Karpas-422 (cell line): ENCODE measurements around the gene LTO1. TPM values are rescaled to one million over a fixed set of nuclear protein-coding genes. Genes with fewer than 3 reads are reported as not detected.

Source experiments
- DNase-seq: peaks from one replicate; pipeline ENCODE4 v3.0.0-alpha.2; 2015
- H2AFZ ChIP-seq: fragments of 200-600 bp; sonication (generic); 2 replicates; pipeline ENCODE4 v1.6.1; 2014; ENCODE audit warnings: antibody characterized with exemption, low read length, mixed read lengths
- H3K27ac ChIP-seq: fragments of 200-600 bp; sonication (generic); 2 replicates; pipeline ENCODE4 v1.5.1; 2014; ENCODE audit warnings: mild to moderate bottlenecking, low read length, moderate library complexity
- H3K27me3 ChIP-seq: fragments of 200-600 bp; sonication (generic); 2 replicates; pipeline ENCODE4 v1.6.1; 2014; ENCODE audit warnings: low read length, mixed read lengths
- H3K36me3 ChIP-seq: fragments of 200-600 bp; sonication (generic); 2 replicates; pipeline ENCODE4 v1.6.1; 2014; ENCODE audit warnings: low read length, mixed read lengths; ENCODE audit not compliant: insufficient read depth
- H3K4me1 ChIP-seq: fragments of 200-600 bp; sonication (generic); 2 replicates; pipeline ENCODE4 v1.6.1; 2014; ENCODE audit warnings: mild to moderate bottlenecking, low read length, mixed read lengths
- H3K4me2 ChIP-seq: fragments of 200-600 bp; sonication (generic); 2 replicates; pipeline ENCODE4 v1.6.1; 2014; ENCODE audit warnings: low read length, low read depth, mild to moderate bottlenecking; ENCODE audit not compliant: poor library complexity, severe bottlenecking
- H3K4me3 ChIP-seq: fragments of 200-600 bp; sonication (generic); 2 replicates; pipeline ENCODE4 v1.5.1; 2014; ENCODE audit warnings: mild to moderate bottlenecking, antibody characterized with exemption, low read length, mixed read lengths
- H3K79me2 ChIP-seq: fragments of 200-600 bp; sonication (generic); 2 replicates; pipeline ENCODE4 v1.6.1; 2014; ENCODE audit warnings: mild to moderate bottlenecking, low read length, mixed read lengths
- H3K9ac ChIP-seq: fragments of 200-600 bp; sonication (generic); 2 replicates; pipeline ENCODE4 v1.6.0; 2014; ENCODE audit warnings: low read length
- H3K9me2 ChIP-seq: fragments of 200-600 bp; sonication (generic), shearing (Covaris generic); replicated peaks from 2 replicates; pipeline ENCODE4 v1.6.0; 2014; ENCODE audit warnings: mild to moderate bottlenecking, low read length, moderate library complexity; ENCODE audit not compliant: insufficient read depth
- H3K9me3 ChIP-seq: fragments of 300-700, 200-600 bp; sonication (generic); 2 replicates; pipeline ENCODE4 v1.6.1; 2014; ENCODE audit warnings: low read length, mixed read lengths
- H4K20me1 ChIP-seq: fragments of 200-600 bp; sonication (generic); 2 replicates; pipeline ENCODE4 v1.6.1; 2014; ENCODE audit warnings: mild to moderate bottlenecking, antibody characterized with exemption, low read length, low read depth; ENCODE audit not compliant: insufficient read depth
- total RNA-seq: library from RNA; depleted of rRNA; stranded (reverse); fragments of >200 nt; shearing (Covaris generic); gene quantifications from 2 replicates; pipeline ENCODE4 v1.2.3, GENCODE V29; 2014; ENCODE audit warnings: low replicate concordance

LTO1 gene
- total RNA-seq, 1 experiment from 2014 or later: 26.2 TPM

DNA sequence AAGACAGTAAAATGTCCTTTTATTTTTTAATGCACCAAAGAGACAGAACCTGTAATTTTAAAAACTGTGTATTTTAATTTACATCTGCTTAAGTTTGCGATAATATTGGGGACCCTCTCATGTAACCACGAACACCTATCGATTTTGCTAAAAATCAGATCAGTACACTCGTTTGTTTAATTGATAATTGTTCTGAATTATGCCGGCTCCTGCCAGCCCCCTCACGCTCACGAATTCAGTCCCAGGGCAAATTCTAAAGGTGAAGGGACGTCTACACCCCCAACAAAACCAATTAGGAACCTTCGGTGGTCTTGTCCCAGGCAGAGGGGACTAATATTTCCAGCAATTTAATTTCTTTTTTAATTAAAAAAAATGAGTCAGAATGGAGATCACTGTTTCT, 35.3 kb downstream of the LTO1 start:
- no peak overlapping the region for H3K27ac ChIP-seq
- H4K20me1 ChIP-seq: no peaks in the 10 kb centered on the region
- H2AFZ ChIP-seq: no peak overlapping the region
- H3K9ac ChIP-seq: no peak overlapping the region
- no peaks in the 10 kb centered on the region for H3K36me3 ChIP-seq
- no peaks in the 10 kb centered on the region for H3K79me2 ChIP-seq
- no peaks in the 10 kb centered on the region for H3K9me3 ChIP-seq
- H3K27me3 ChIP-seq: no peaks in the 10 kb centered on the region
- H3K4me2 ChIP-seq: no peak overlapping the region
- H3K4me1 ChIP-seq: peaks cover 18% of the 10 kb centered on the region
- no peak overlapping the region for H3K4me3 ChIP-seq
- no peaks in the 10 kb centered on the region for H3K9me2 ChIP-seq
- no peak for DNase-seq

DNA sequence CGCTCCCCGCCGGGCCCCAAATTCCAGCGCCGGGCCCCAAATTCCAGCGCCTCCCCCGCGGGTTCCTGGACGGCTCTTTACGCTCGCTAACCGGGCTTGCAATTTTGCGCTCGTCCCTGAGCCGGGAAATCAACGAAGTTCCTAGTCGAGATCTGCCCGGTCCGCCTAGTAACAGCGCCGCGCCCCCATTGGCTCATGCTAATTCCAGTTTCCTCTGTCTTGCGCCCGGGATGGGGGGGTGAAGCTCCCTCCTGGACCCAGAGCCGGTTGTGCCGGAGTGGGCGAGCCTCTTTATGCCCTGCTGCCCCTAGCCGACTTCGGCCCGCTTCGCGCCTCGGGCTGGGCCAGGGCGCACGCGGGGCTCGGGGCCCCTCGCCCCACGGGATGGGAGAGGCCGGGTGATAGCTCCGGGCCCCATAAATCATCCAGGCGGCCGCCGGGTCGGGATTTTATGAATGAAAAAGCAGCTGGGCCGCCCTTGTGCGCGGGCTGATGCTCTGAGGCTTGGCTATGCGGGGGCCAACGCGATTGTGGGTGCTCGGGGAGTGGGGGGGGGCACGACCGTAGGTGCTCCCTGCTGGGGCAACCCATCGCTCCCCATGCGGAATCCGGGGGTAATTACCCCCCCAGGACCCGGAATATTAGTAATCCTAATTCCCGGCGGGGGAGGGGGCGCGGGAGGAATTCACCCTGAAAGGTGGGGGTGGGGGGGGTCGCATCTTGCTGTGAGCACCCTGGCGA, 36.0 kb downstream of the LTO1 start:
- Histone ChIP-seq H3K79me2 (no peaks in the 10 kb centered on the region), H3K27ac (no peak overlapping the region), H4K20me1 (no peaks in the 10 kb centered on the region), H3K9me3 (no peaks in the 10 kb centered on the region), H3K9ac (no peak overlapping the region), H3K9me2 (no peaks in the 10 kb centered on the region), H3K27me3 (no peaks in the 10 kb centered on the region), H3K4me1 (peaks cover 18% of the 10 kb centered on the region), H3K4me3 (no peak overlapping the region), H2AFZ (no peak overlapping the region), H3K36me3 (no peaks in the 10 kb centered on the region), H3K4me2 (no peak overlapping the region)
- DNase-seq: peak; percentile 52

DNA sequence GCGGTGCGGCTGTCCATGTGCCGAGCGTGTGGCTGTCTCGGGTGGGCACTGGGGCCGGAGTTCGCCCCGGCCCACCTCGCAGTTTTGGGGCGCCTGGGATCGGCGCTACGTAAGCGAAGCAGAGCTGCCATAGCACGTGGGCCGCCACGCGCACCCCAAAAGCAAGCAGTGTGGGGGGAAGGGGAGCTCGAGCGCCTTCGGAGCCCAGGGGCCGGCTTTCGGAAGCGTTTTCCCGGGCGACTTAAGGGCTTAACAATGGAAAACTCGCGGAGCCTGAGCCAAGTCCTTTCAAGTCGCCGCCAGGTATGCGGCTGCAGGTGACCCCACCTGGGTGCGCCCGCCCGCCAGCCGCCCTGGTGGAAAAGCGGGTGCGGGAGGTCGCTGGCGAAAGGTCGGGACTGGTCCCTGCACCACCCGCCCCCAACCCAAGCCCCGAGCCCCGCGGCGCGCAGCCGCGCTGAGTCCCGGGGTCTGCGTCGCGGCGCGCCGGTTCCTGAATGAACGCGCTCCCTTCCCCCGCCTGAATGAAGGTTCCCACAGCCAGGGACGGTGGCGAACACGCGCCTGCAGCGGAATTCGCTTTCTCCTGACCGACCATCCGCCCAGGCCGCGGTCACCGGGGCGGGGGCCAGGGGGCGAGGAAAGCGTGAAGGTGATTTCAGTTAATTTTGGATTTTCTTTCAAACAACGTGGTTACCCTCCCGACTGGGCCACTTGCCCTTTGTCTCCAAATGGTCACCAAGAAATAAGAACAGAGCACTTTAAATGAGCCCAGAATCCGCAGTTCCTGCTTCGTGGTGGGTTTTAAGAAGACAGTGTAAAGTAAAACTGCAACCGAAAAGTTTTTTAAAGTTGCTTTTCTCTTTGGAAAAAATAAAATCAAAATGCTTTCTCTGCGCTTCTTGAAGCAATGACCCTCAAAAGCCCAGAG, 36.9 kb downstream of the LTO1 start:
- Histone ChIP-seq H3K9me2 (no peaks in the 10 kb centered on the region), H3K4me3 (no peak overlapping the region), H2AFZ (no peak overlapping the region), H3K9me3 (no peaks in the 10 kb centered on the region), H3K4me2 (no peak overlapping the region), H3K4me1 (peaks cover 18% of the 10 kb centered on the region), H3K27me3 (no peaks in the 10 kb centered on the region), H3K27ac (no peak overlapping the region), H4K20me1 (no peaks in the 10 kb centered on the region), H3K9ac (no peak overlapping the region), H3K36me3 (no peaks in the 10 kb centered on the region), H3K79me2 (no peaks in the 10 kb centered on the region)
- DNase-seq: no peak

DNA sequence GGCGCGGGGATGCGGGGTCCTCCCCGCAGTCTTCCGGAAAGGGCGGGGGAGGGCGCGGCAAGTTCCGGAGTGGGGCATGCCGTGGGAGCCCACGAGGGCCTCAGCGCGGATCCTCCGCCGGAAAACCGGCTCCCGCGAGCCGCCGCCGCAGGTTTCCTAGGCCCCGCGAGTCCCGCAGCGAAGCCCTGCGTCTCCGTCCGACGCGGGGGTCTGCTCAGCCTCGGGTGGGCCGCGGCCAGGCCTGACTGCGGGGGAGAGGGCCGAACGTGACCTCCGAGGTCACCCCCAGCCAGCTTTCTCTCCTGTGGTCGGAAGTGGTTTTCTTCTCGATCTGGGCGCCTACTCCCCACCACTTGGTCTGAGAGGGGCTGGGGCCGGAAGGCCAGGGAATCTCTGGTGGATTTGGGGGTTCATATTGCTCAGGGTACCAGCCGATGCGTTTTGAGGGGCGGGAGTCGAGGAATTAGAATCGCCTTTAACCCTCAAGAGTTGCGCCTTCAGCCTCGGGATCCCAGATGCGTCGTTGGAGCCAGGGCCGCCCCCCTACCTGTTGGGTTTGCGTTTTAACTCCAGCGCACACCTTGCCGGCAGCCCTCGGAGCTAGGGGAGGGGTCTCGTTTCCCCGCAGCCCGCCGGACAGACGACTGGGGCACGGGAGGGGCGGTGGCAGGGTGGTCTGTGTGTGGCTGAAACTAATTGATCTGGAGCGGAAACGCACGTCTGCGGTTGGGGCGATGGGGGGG, 37.8 kb downstream of the LTO1 start:
- Histone ChIP-seq H2AFZ (no peak overlapping the region), H3K4me1 (peaks cover 13% of the 10 kb centered on the region)

DNA sequence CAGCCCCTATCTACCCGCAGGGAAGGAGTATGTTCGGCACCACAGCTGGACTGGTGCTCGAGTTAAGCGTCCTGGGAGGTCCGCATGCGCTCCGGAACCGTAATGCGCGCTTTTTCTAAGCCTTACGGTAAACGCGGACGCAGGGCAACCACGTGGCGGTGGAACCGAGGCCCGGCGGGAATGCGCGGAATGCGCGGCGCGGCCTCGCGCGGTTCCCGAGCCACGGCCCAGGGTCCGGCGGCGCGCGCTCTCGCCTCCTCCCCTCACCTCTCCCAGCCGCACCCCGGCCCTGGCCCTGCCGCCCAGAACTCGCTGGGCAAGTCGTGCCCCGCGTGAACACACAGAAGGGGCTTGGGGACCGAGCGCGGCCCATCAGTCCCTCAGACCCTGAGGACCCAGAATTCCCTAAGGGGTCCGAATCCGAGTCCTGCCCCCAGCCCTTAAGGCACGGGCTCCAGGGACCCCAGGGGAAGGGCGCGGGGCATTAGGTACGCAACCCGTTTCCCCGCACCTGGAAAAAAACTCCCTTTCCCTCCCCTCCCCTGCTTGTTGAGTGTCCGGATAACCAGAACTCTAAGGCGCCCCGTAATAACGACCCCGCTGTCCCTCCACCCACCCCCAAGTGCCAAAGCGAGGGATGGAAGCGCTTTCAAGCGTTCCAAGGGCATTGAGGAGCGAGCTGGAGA, 38.5 kb downstream of the LTO1 start:
- no peaks in the 10 kb centered on the region for H3K27me3 ChIP-seq
- H3K9ac ChIP-seq: no peak overlapping the region
- H2AFZ ChIP-seq: no peak overlapping the region

More for the DNA sequence above, 37.8 kb downstream of the LTO1 start:
- Histone ChIP-seq H3K79me2 (no peaks in the 10 kb centered on the region), H3K9me2 (no peaks in the 10 kb centered on the region), H3K9me3 (no peaks in the 10 kb centered on the region), H4K20me1 (no peaks in the 10 kb centered on the region), H3K9ac (no peak overlapping the region), H3K36me3 (no peaks in the 10 kb centered on the region), H3K4me2 (no peak overlapping the region), H3K27ac (no peak overlapping the region), H3K27me3 (no peaks in the 10 kb centered on the region), H3K4me3 (no peak overlapping the region)
- no peak for DNase-seq

DNA sequence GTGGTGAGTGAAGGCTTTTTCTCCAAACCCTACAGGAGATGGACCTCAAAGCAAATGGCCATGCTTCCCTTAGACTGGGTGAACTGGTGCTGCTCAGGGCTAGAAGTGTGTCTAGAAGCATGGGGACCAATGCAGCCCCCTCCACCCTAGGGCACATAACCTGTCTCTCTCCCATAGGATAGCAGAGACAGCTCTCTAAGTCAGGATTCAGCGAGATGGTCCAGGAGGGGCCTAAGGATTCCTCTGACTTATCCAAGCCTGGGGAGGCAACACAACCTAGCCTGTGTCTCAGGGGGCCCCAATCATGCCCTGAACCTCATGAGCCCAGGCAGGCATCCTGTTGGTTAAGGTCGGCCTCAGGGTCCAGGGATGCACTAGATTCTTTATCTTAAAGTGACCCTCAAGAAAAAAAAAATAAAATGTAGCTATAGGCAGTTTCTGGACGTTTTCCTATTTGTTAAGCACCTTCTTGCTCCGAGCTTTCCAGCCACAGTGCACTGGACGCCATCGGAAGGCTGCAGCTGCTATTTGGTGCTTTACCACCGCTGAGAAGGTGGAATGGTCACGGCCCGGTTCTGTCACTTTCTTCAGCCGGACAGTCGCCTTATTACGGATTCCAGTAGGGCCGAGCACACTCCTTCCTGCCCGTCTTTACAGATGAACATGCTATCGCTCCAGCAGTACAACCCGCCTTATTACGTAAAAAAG, 39.2 kb downstream of the LTO1 start:
- no peaks in the 10 kb centered on the region for H3K9me2 ChIP-seq
- no peak overlapping the region for H3K27ac ChIP-seq
- no peaks in the 10 kb centered on the region for H3K9me3 ChIP-seq
- no peaks in the 10 kb centered on the region for H3K36me3 ChIP-seq
- H3K79me2 ChIP-seq: no peaks in the 10 kb centered on the region
- H3K4me1 ChIP-seq: peaks cover 4% of the 10 kb centered on the region
- no peak overlapping the region for H3K9ac ChIP-seq
- no peaks in the 10 kb centered on the region for H4K20me1 ChIP-seq
- DNase-seq: no peak
- H3K4me3 ChIP-seq: no peak overlapping the region
- no peak overlapping the region for H3K4me2 ChIP-seq
- no peak overlapping the region for H2AFZ ChIP-seq
- H3K27me3 ChIP-seq: no peaks in the 10 kb centered on the region

More for the DNA sequence above, 38.5 kb downstream of the LTO1 start:
- H3K9me3 ChIP-seq: no peaks in the 10 kb centered on the region
- no peak overlapping the region for H3K27ac ChIP-seq
- H3K4me2 ChIP-seq: no peak overlapping the region
- no peak overlapping the region for H3K4me3 ChIP-seq
- no peaks in the 10 kb centered on the region for H4K20me1 ChIP-seq
- H3K36me3 ChIP-seq: no peaks in the 10 kb centered on the region
- H3K4me1 ChIP-seq: peaks cover 11% of the 10 kb centered on the region
- H3K79me2 ChIP-seq: no peaks in the 10 kb centered on the region
- DNase-seq: no peak
- no peaks in the 10 kb centered on the region for H3K9me2 ChIP-seq

DNA sequence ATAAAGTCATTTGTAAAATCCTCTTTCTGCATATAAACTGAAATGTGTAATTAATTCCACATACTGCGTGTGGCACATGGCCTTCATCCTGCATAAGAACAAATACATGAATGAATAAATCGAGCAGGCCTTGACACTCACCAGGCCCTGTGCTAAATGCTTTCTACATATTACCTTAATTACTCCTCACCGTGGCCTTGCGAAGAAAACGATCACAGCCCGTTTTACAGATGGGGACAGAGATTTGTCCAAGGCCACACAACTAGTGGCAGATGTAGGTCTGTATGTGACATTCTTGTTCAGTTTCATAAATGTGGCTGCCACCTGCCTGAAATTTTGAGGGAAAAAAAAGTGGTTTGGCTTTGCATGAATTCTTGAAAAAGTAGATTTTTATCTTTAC, 40.0 kb downstream of the LTO1 start:
- no peaks in the 10 kb centered on the region for H3K4me1 ChIP-seq
- H3K36me3 ChIP-seq: no peaks in the 10 kb centered on the region
- H3K27me3 ChIP-seq: no peaks in the 10 kb centered on the region
- no peak overlapping the region for H3K4me3 ChIP-seq
- no peak overlapping the region for H3K9ac ChIP-seq
- no peak overlapping the region for H3K27ac ChIP-seq
- H4K20me1 ChIP-seq: no peaks in the 10 kb centered on the region
- no peak overlapping the region for H3K4me2 ChIP-seq
- H3K9me2 ChIP-seq: no peaks in the 10 kb centered on the region
- no peaks in the 10 kb centered on the region for H3K79me2 ChIP-seq
- DNase-seq: no peak
- no peaks in the 10 kb centered on the region for H3K9me3 ChIP-seq
- no peak overlapping the region for H2AFZ ChIP-seq
